PC-3 (cell line): ENCODE results near the gene NUP160. TPM values are rescaled to one million over a fixed set of nuclear protein-coding genes. Genes with fewer than 3 reads are reported as not detected.

Experiments
- ATAC-seq: fragments of 200-7000 bp; cut with Tn5 transposase; 2 replicates; pipeline ENCODE4 v1.9.1; 2020; ENCODE audit warnings: mild to moderate bottlenecking, moderate library complexity
- BruUV-seq: library from RNA; stranded (reverse); fragments of 400-500 nt; replicated peaks from 2 replicates; lab custom pipeline; 2021; lab: Mats Ljungman, UMichigan
- CTCF ChIA-PET: fragments of 300-600 bp; sonication (Branson Sonifier 250); formaldehyde crosslinking; loops from one replicate; lab custom pipeline; 2022; ENCODE audit warnings: antibody characterized with exemption; lab: Charles Lee
- POLR2A ChIA-PET: fragments of 300-600 bp; sonication (Branson Sonifier 250); formaldehyde crosslinking; loops from one replicate; lab custom pipeline; 2022; ENCODE audit warnings: antibody characterized with exemption; ENCODE audit not compliant: unreplicated experiment; lab: Charles Lee
- DNase-seq: peaks from one replicate; pipeline ENCODE4 v3.0.0-alpha.2; 2015
- H2AFZ ChIP-seq: fragments of 300-600 bp; sonication (generic); 2 replicates; pipeline ENCODE4 v1.6.0; 2016; ENCODE audit warnings: antibody characterized with exemption, low read length
- H3F3A ChIP-seq: fragments of 300-600 bp; sonication (generic); one replicate; pipeline ENCODE4 v1.6.0; 2017; ENCODE audit warnings: antibody characterized with exemption, low read length, control low read depth, mild to moderate bottlenecking; ENCODE audit not compliant: unreplicated experiment
- H3K27ac ChIP-seq: fragments of 300-600 bp; sonication (generic); 2 replicates; pipeline ENCODE4 v1.5.1; 2016; ENCODE audit warnings: mild to moderate bottlenecking, low read length
- H3K27me3 ChIP-seq: fragments of 300-600 bp; sonication (generic); 2 replicates; pipeline ENCODE4 v1.6.1; 2016; ENCODE audit warnings: low read length, mixed read lengths
- H3K36me3 ChIP-seq: fragments of 300-600 bp; sonication (generic); 2 replicates; pipeline ENCODE4 v1.6.1; 2016; ENCODE audit warnings: low read depth, mixed run types, low read length, mixed read lengths
- H3K4me1 ChIP-seq: fragments of 300-600 bp; sonication (generic); 2 replicates; pipeline ENCODE4 v1.5.1; 2016; ENCODE audit warnings: low read length; ENCODE audit not compliant: insufficient read depth
- H3K4me2 ChIP-seq: fragments of 300-600 bp; sonication (generic); 2 replicates; pipeline ENCODE4 v1.6.0; 2016; ENCODE audit warnings: low read length
- H3K4me3 ChIP-seq: fragments of 300-600 bp; sonication (generic); 2 replicates; pipeline ENCODE4 v1.5.1; 2016; ENCODE audit warnings: mild to moderate bottlenecking, low read length, mixed read lengths
- H3K79me2 ChIP-seq: fragments of 300-600 bp; sonication (generic); 2 replicates; pipeline ENCODE4 v1.6.1; 2017; ENCODE audit warnings: low read length, mixed read lengths
- H3K9ac ChIP-seq: fragments of 300-600 bp; sonication (generic); 2 replicates; pipeline ENCODE4 v1.6.0; 2016; ENCODE audit warnings: mild to moderate bottlenecking, low read length
- H3K9me2 ChIP-seq: fragments of 300-600 bp; sonication (generic); replicated peaks from 2 replicates; pipeline ENCODE4 v1.6.1; 2016; ENCODE audit warnings: mixed run types, low read length, mixed read lengths
- H3K9me3 ChIP-seq: fragments of 300-600 bp; sonication (generic); 2 replicates; pipeline ENCODE4 v1.6.1; 2016; ENCODE audit warnings: low read length, mixed read lengths
- H4K20me1 ChIP-seq: fragments of 300-600 bp; sonication (generic); 2 replicates; pipeline ENCODE4 v1.6.1; 2016; ENCODE audit warnings: low read length, mixed read lengths
- CTCF ChIP-seq: fragments of 300-600 bp; sonication (generic); conservative IDR thresholded peaks from 2 replicates; pipeline ENCODE4 v1.5.1; 2017; ENCODE audit warnings: antibody characterized with exemption, low read depth, mild to moderate bottlenecking, low read length
- EZH2 ChIP-seq: fragments of 300-600 bp; sonication (generic); IDR thresholded peaks from one replicate; pipeline ENCODE4 v1.6.1; 2017; ENCODE audit warnings: antibody characterized with exemption, mild to moderate bottlenecking, low read length; ENCODE audit not compliant: unreplicated experiment
- EZH2phosphoT487 ChIP-seq: fragments of 300-600 bp; sonication (generic); IDR thresholded peaks from 2 replicates; pipeline ENCODE4 v1.6.1; 2018; ENCODE audit warnings: mild to moderate bottlenecking, antibody characterized with exemption, low read length, borderline replicate concordance
- intact Hi-C: fragments of 100-400 bp; cut with micrococcal nuclease; formaldehyde crosslinking; loops from 2 replicates; pipeline ENCODE4 v1.9.0; 2023
- total RNA-seq: library from RNA; depleted of rRNA; stranded (reverse); fragments of >200 nt; gene quantifications from 2 replicates; pipeline ENCODE4 v1.2.3, GENCODE V29; 2014

Gene NUP160
- total RNA-seq, 1 experiment from 2014 or later, result 23.0 TPM

GRCh38 chr11:47847537-47847891 lies 636 bp downstream of the NUP160 start:
- Histone ChIP-seq H3K9ac (peak overlapping the region; percentile 92), H3K4me2 (peak overlapping the region; percentile 86), H4K20me1 (no peaks in the 10 kb centered on the region), H3K27ac (peak overlapping the region; percentile 52), H3K36me3 (peaks cover 19% of the 10 kb centered on the region), H3F3A (no peaks in the 10 kb centered on the region), H3K27me3 (no peaks in the 10 kb centered on the region), H3K79me2 (peaks cover 52% of the 10 kb centered on the region), H3K4me3 (peak overlapping the region; percentile 85), H2AFZ (peak overlapping the region; percentile 83), H3K9me3 (no peaks in the 10 kb centered on the region), H3K9me2 (no peaks in the 10 kb centered on the region), H3K4me1 (peaks cover 12% of the 10 kb centered on the region)
- ChIA-PET POLR2A (interaction anchor here (0.6 kb wide), 1 partner anchor 1372 kb away, joined by 8 read pairs; no protein-coding TSS in a partner anchor), CTCF (no interaction called here)
- TF ChIP-seq EZH2phosphoT487 (no peak), EZH2 (no peak), CTCF (no peak)
- BruUV-seq, result no TSS peak
- ATAC-seq (no peak), DNase-seq (no peak)
- intact Hi-C loops, result loop anchor here (5.0 kb wide), 1 partner anchor 80 kb away; the partner anchor contains the start of gene FNBP4

- ChIA-PET CTCF (no interaction called here), POLR2A (no interaction called here)
- Histone ChIP-seq H3K36me3 (peaks cover 24% of the 10 kb centered on the region), H3K79me2 (peaks cover 57% of the 10 kb centered on the region), H3K27me3 (no peaks in the 10 kb centered on the region), H3K9ac (peak overlapping the region; percentile 92; the same call in 1 of the 2 replicates), H3K4me3 (peak overlapping the region; percentile 85), H3K9me3 (no peaks in the 10 kb centered on the region), H2AFZ (no peak overlapping the region), H3K27ac (no peak overlapping the region), H4K20me1 (no peaks in the 10 kb centered on the region), H3K4me1 (peaks cover 12% of the 10 kb centered on the region), H3K4me2 (peak overlapping the region; percentile 86), H3F3A (no peaks in the 10 kb centered on the region), H3K9me2 (no peaks in the 10 kb centered on the region)
- intact Hi-C loops, result loop anchor here (5.0 kb wide), 1 partner anchor 80 kb away; the partner anchor contains the start of gene FNBP4
- BruUV-seq, result no TSS peak
- DNase-seq (no peak), ATAC-seq (no peak)
- no peak for TF ChIP-seq EZH2phosphoT487
- no peak for TF ChIP-seq EZH2
- no peak for TF ChIP-seq CTCF
Observed at GRCh38 chr11:47846998-47847397, 1.2 kb downstream of the NUP160 start.

- H3F3A ChIP-seq, result no peaks in the 10 kb centered on the region
- peaks cover 57% of the 10 kb centered on the region for H3K79me2 ChIP-seq
- BruUV-seq, result no TSS peak
- intact Hi-C loops, result no loop called here
- H3K9me2 ChIP-seq, result no peaks in the 10 kb centered on the region
- no peak overlapping the region for H3K4me3 ChIP-seq
- no peak overlapping the region for H3K27ac ChIP-seq
- H4K20me1 ChIP-seq, result no peaks in the 10 kb centered on the region
- no peak overlapping the region for H3K4me2 ChIP-seq
- no peaks in the 10 kb centered on the region for H3K9me3 ChIP-seq
- ATAC-seq (no peak), DNase-seq (no peak)
- peaks cover 36% of the 10 kb centered on the region for H3K36me3 ChIP-seq
- ChIA-PET CTCF (no interaction called here), POLR2A (no interaction called here)
- TF ChIP-seq EZH2phosphoT487 (no peak), CTCF (no peak), EZH2 (no peak)
- no peaks in the 10 kb centered on the region for H3K27me3 ChIP-seq
- H3K4me1 ChIP-seq, result peaks cover 7% of the 10 kb centered on the region
- no peak overlapping the region for H2AFZ ChIP-seq
- no peak overlapping the region for H3K9ac ChIP-seq
Observed at GRCh38 chr11:47843361-47844055, 4.6 kb downstream of the NUP160 start.
